ENCODE data around the gene ATIC. TPM values are rescaled to one million over a fixed set of nuclear protein-coding genes. Genes with fewer than 3 reads are reported as not detected.

ATIC gene
- total and polyA plus RNA-seq, 5 donors, result 43.8 to 63.6 (median 46.2) TPM

DNA sequence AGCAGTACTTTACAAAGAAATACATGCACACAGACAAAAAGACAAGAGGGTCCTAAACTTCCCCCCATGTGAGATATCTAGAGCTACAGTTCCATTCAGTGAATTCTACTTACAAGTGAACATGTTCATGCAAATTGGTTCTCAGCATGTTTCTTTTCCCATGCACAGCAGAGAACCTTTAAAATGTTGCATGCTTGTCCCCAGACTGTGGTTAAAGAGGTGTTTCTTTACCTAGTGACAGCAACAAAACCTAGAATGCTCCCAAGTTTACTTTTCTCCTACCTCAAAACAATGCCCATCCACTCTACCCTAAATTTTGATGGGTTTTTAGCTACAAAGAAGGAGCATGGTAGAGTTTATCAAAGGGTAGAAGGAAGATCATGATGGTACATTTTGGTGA lies 80.3 kb downstream of the ATIC start:
- intact Hi-C loops (cut with DNase I), result no loop called here
- H3K9me3 ChIP-seq (ENCODE audit: control insufficient read depth, low read length), result no peaks in the 10 kb centered on the region
- no peak overlapping the region for H3K27ac ChIP-seq (ENCODE audit: low read length)
- H3K4me1 ChIP-seq (ENCODE audit: control insufficient read depth, insufficient read depth, low read length), result no peaks in the 10 kb centered on the region
- ATAC-seq, result no peak
- H3K27me3 ChIP-seq (ENCODE audit: control insufficient read depth, insufficient read depth), result no peaks in the 10 kb centered on the region
- no peak overlapping the region for H3K4me3 ChIP-seq (ENCODE audit: low read length)
- DNase-seq, result no peak

DNA sequence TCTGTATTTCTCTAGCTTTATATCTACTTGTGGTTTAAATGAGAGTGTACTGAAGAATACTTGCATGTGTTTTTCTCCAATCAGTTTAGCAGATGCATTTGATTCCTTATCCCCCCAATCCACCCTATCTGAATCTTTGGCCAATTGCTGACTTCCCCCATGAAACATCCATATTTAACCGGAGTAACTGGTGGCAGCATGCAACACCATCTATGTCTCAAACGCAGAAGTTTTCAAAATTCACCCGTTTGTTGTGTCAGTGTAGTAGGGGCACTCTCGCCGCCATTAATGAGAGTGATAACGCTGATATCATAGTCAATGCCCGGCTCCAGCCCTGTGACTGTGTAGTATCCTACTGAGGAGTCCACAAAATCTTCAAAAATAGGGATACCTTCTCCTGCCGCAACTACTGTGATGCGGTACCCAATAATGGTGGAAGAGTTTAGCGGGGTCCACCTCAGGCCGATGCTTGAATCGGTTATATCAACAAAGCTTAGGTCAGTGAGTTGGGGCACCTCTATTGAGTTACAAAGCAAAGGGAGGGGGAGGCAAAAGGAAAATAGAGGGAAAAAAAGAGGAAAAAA lies 80.9 kb downstream of the ATIC start:
- H3K27ac ChIP-seq (ENCODE audit: low read length), result no peak overlapping the region

DNA sequence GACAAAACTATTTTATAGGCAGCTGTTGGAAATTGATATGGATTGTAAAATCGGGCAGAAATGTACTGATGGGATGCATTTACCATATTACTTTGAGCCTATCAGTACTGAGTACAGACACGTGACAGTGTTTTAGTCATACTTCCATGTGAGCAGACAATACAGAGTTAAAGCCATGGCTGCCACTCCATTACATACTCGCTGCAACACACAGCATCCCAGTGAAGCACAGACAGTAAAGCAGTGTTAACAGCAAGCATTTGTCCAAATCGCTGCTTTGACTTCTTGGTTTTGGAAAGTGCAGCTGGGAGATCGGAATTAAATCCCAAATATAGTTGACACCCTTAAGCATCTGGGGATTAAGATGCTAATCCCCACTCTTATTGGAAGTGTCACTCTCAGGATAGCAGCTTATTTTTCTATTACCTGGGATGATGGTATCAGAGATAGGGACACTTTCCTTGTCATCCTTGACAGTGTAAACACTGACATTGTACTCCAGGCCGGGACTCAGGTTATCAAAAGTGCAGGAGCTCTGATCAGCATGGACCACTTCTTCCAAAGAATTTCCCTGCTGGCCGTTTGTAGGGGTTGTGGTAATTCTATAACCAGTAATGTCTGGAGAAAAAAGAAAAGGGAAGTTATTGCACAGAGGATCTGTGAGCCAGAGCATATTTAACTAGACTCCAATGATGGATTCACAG lies 82.4 kb downstream of the ATIC start:
- no peaks in the 10 kb centered on the region for H3K27me3 ChIP-seq (ENCODE audit: control insufficient read depth, insufficient read depth)
- H3K4me1 ChIP-seq (ENCODE audit: control insufficient read depth, insufficient read depth, low read length), result no peaks in the 10 kb centered on the region
- H3K4me3 ChIP-seq (ENCODE audit: low read length), result no peak overlapping the region
- DNase-seq (no peak), ATAC-seq (no peak)
- 69% methylated on average over 7 of the region's 7 CpGs for WGBS
- intact Hi-C loops (cut with DNase I), result no loop called here
- no peaks in the 10 kb centered on the region for H3K9me3 ChIP-seq (ENCODE audit: control insufficient read depth, low read length)
- no peak overlapping the region for H3K27ac ChIP-seq (ENCODE audit: low read length)

More for the DNA sequence above, 80.9 kb downstream of the ATIC start:
- DNase-seq (no peak), ATAC-seq (no peak)
- H3K27me3 ChIP-seq (ENCODE audit: control insufficient read depth, insufficient read depth), result no peaks in the 10 kb centered on the region
- WGBS, result 91% methylated on average over 12 of the region's 12 CpGs
- H3K4me3 ChIP-seq (ENCODE audit: low read length), result no peak overlapping the region
- no peaks in the 10 kb centered on the region for H3K4me1 ChIP-seq (ENCODE audit: control insufficient read depth, insufficient read depth, low read length)
- intact Hi-C loops (cut with DNase I), result no loop called here
- H3K9me3 ChIP-seq (ENCODE audit: control insufficient read depth, low read length), result no peaks in the 10 kb centered on the region

DNA sequence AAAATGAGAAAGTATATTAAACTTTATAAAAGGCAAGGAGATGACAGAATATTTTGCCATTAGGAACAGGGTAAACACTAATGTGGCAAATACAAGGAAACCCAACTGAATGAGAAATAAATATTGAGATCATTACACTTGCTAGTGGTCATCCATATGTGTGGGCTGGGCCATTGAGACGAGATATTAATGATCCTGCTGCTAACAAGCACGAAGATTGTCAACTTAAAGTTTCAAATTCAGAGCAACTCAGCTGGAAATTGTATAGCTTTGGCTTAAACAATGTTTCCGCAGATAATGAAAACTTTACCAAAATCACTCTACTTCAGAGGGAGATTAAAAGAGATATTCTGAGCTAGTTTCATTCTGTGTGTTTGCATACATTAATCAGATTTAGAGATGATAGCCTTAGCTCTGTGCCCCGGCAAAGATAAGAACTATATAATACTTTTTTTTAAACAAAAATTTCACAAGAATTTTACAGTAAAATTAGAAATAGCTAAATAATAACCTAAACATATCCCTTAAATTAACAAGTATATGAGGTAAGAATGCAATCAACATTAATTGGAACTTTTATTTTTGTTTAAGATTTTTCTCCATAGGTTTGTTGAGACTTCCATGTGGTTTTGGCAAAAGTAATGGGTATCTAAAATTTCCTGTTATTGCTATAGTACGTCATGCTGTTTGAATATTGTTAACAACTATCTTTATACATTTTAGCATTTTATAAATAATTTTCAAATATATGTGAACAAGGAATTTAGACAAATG lies 84.0 kb downstream of the ATIC start:
- DNase-seq, result no peak
- no peak overlapping the region for H3K27ac ChIP-seq (ENCODE audit: low read length)
- H3K4me3 ChIP-seq (ENCODE audit: low read length), result no peak overlapping the region
- intact Hi-C loops (cut with DNase I), result no loop called here
- H3K9me3 ChIP-seq (ENCODE audit: control insufficient read depth, low read length), result no peaks in the 10 kb centered on the region
- H3K27me3 ChIP-seq (ENCODE audit: control insufficient read depth, insufficient read depth), result no peaks in the 10 kb centered on the region
- 75% methylated on average over 5 of the region's 5 CpGs for WGBS
- H3K4me1 ChIP-seq (ENCODE audit: control insufficient read depth, insufficient read depth, low read length), result no peaks in the 10 kb centered on the region
- no peak for ATAC-seq

DNA sequence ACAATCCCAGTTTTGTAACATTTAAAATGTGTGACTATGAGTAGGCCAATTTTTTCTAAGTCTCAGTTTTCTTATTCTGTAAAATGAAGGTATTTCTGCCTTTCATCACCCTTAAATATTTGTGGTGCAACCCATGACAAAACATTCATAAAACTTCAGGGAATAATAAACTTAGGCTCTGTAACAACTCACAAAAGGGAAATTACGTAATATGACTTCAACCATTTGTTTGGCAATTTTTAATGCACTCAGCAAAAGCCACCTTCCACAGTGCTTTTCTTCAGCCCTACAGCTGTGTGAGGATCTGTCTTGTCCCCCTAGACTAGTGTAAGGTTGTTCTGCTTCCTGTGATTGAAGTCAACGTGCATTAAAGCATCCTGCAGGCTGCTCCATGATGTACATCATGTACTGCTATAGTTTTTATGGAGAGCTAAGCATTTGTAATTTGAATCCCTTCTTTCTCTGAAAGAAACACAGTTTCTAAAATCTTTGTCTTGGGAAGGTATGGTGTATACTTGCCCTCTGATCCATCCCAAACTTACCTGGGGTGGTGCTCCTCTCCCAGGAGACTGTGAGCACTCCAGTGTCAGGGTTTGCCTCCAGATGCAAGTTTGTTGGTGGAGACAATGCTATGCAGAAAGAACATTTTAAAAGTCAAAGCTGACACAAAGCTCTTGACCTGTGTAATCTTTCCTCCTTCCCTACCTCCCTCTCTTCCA lies 84.9 kb downstream of the ATIC start:
- Histone ChIP-seq H3K27me3 (ENCODE audit: control insufficient read depth, insufficient read depth) (no peaks in the 10 kb centered on the region), H3K4me1 (ENCODE audit: control insufficient read depth, insufficient read depth, low read length) (no peaks in the 10 kb centered on the region), H3K4me3 (ENCODE audit: low read length) (no peak overlapping the region), H3K9me3 (ENCODE audit: control insufficient read depth, low read length) (no peaks in the 10 kb centered on the region), H3K27ac (ENCODE audit: low read length) (no peak overlapping the region)
- intact Hi-C loops (cut with DNase I), result no loop called here
- 40% methylated on average over 2 of the region's 2 CpGs for whole genome bisulfite sequencing
- DNase-seq (no peak), ATAC-seq (peak; percentile 37 to 47)

DNA sequence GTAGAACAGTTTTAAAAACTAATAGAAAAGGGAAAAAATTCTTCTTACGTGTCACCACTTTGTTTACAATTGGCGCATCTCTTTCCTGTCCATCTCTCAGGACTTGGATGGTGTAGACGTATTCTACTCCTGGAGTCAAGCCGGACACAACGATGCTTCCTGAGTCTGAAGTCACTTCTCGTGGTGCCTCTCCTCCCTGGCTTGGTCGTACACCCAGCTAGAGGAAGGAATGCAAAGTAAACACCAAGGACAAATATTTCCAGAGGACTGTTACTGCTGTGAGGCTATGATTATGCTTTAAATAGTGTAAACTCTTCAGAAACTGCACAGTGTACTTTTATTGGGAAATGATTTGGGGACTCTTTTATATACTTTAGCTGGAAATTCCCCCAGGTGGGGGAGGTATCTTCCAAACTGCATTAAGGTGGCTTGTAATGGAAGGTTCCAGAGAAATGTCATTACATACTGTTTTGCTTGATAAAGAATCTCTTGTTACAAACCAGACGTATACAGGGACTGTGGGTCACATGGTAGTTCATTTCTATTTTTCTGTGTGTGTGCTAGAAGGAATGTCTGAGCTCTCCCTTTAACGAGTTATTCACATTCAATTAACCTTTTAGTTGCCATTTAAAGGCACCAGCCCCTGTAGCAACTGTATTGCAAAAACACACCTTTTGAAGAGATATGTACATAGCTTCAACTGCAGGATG lies 85.9 kb downstream of the ATIC start:
- peak in 1 of 2 donors; percentile 50 for ATAC-seq
- Histone ChIP-seq H3K4me1 (ENCODE audit: control insufficient read depth, insufficient read depth, low read length) (no peaks in the 10 kb centered on the region), H3K4me3 (ENCODE audit: low read length) (no peak overlapping the region), H3K27ac (ENCODE audit: low read length) (no peak overlapping the region), H3K27me3 (ENCODE audit: control insufficient read depth, insufficient read depth) (no peaks in the 10 kb centered on the region), H3K9me3 (ENCODE audit: control insufficient read depth, low read length) (no peaks in the 10 kb centered on the region)
- no peak for DNase-seq
- intact Hi-C loops (cut with DNase I), result no loop called here
- 40% methylated on average over 9 of the region's 9 CpGs for WGBS

DNA sequence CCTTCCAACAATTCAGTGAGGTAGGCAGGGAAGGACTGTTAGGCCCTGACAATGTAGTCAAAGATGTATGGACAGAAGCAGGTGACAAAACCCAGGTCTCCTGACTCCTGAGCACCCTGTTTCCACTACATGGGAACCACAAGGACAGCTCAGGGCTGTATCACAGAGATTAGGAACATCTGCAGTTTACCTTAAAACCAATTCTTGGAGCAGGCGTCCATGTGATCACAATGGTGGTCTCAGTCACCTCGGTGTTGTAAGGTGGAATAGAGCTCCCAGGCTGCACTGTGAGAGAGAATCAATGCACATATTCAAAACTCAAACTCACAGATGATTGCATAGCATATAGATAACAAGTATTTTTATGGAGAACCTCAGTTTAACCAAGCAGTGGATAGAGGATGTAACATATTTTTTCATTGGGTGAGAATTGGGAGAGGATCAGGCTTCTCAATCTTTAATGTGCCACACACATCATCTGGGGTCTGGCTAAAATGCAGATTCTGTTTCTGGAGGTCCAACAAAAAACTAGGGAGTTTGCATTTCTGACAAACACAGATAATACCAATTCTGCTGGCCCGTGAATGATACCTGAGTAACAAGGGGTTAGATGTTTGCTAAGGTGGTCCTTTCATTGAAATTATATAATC lies 87.3 kb downstream of the ATIC start:
- intact Hi-C loops (cut with DNase I), result no loop called here
- ATAC-seq, result no peak
- Histone ChIP-seq H3K9me3 (ENCODE audit: control insufficient read depth, low read length) (no peaks in the 10 kb centered on the region), H3K27ac (ENCODE audit: low read length) (no peak overlapping the region), H3K27me3 (ENCODE audit: control insufficient read depth, insufficient read depth) (no peaks in the 10 kb centered on the region), H3K4me1 (ENCODE audit: control insufficient read depth, insufficient read depth, low read length) (no peaks in the 10 kb centered on the region), H3K4me3 (ENCODE audit: low read length) (no peak overlapping the region)
- DNase-seq, result no peak
- 86% methylated on average over 3 of the region's 3 CpGs for WGBS

Other genes with a start within 250 kb of the ATIC start
- not detected for gene ABCA12, start 173.4 kb upstream of the ATIC start, total RNA-seq
- not detected for gene ABCA12, start 173.4 kb upstream of the ATIC start, polyA plus RNA-seq
- 100 to 1,000 TPM; 205 to 530 (median 401) TPM for gene FN1, start 124.0 kb downstream of the ATIC start, total RNA-seq
- gene FN1, start 124.0 kb downstream of the ATIC start, polyA plus RNA-seq, result 284 TPM